Measurements from ENCODE around the gene PRPF19.

PRPF19 gene

DNA sequence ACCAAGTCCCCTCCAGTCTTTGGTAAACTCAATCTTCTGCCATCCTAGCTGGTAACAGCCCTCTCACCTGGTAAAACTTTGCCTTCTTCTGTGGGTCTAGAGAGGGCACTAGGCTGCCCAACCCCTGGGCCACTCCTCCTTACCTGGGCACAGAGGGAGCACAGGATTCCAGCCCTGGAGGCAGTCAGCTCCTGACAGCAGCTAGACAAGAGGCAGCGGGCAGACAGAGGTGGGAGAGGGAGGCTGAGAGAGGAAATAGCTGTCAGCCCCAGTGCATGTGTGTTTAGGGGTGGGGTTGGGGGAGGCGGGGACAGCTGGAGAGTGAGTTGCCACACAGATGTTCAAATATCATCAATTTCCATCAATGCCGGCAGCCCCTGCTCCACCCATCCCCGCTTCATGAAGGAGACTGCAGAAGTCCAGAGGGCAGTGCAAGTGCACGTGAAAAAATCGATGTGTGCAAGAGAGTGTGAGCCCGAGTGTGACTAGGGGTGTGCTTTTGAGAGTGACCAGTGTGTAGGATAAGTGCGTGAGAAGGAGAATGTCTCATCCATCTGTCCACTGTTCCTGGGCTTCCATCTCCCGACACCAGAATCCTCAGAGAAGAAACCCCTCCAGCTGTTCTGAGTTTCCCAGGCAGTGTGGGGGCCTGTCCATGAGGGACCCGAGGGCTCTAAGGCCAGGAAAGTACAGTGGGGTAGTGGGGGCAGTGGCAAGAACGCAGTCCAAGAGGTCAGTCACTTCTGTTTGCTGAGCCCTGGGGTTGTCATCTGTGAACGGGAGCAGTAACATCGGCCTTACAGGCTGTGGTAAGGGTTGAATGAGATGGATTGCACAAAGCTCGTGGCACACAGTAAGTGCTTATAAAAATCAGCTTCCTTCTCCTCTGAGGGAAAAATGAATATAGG lies 50.4 kb downstream of the PRPF19 start, which contains the start of gene PTGDR2:
TSS of gene PTGDR2 (minus strand) at position 225 of the 908 bp plus-strand sequence. CDS start 2,228 bp downstream, outside the sequence.
- no peak within 1 kb of the TSS for H3K4me3 Mint-ChIP-seq
- H3K4me1 Mint-ChIP-seq (ENCODE audit: low read depth) = peaks cover 43% of the 10 kb centered on the region

GRCh38 chr11:60854847-60855725 lies 51.3 kb downstream of the PRPF19 start:
- H3K4me1 Mint-ChIP-seq (ENCODE audit: low read depth) = peaks cover 48% of the 10 kb centered on the region
- no peak overlapping the region for H3K4me3 Mint-ChIP-seq
- H3K36me3 Mint-ChIP-seq (ENCODE audit: low read depth) = peaks cover 31% of the 10 kb centered on the region
- H3K27me3 Mint-ChIP-seq = peaks cover 26% of the 10 kb centered on the region
- intact Hi-C loops (cut with micrococcal nuclease) = no loop called here
- no peaks in the 10 kb centered on the region for H3K9me3 Mint-ChIP-seq
- H3K27ac Mint-ChIP-seq = peak overlapping the region; percentile 7

More for the DNA sequence above, 50.4 kb downstream of the PRPF19 start, which contains the start of gene PTGDR2:
- intact Hi-C loops (cut with micrococcal nuclease) = no loop called here
- H3K9me3 Mint-ChIP-seq = no peaks in the 10 kb centered on the region
- H3K27ac Mint-ChIP-seq = peak within 1 kb of the TSS; percentile 7
- H3K27me3 Mint-ChIP-seq = peaks cover 26% of the 10 kb centered on the region
- peaks cover 22% of the 10 kb centered on the region for H3K36me3 Mint-ChIP-seq (ENCODE audit: low read depth)

GRCh38 chr11:60854140-60854846 lies 52.1 kb downstream of the PRPF19 start:
- Mint-ChIP-seq H3K27me3 (peaks cover 26% of the 10 kb centered on the region), H3K27ac (no peak overlapping the region), H3K9me3 (no peaks in the 10 kb centered on the region), H3K4me1 (ENCODE audit: low read depth) (peaks cover 46% of the 10 kb centered on the region), H3K4me3 (no peak overlapping the region), H3K36me3 (ENCODE audit: low read depth) (peaks cover 39% of the 10 kb centered on the region)
- intact Hi-C loops (cut with micrococcal nuclease) = no loop called here

- intact Hi-C loops (cut with micrococcal nuclease) = no loop called here
- peaks cover 26% of the 10 kb centered on the region for H3K27me3 Mint-ChIP-seq
- H3K9me3 Mint-ChIP-seq = no peaks in the 10 kb centered on the region
- H3K4me1 Mint-ChIP-seq (ENCODE audit: low read depth) = peaks cover 45% of the 10 kb centered on the region
- peaks cover 50% of the 10 kb centered on the region for H3K36me3 Mint-ChIP-seq (ENCODE audit: low read depth)
- no peak overlapping the region for H3K4me3 Mint-ChIP-seq
- no peak overlapping the region for H3K27ac Mint-ChIP-seq
These were observed 53.1 kb downstream of the PRPF19 start for GRCh38 chr11:60852982-60853950.

GRCh38 chr11:60852117-60852981 lies 54.0 kb downstream of the PRPF19 start:
- Mint-ChIP-seq H3K27me3 (peaks cover 26% of the 10 kb centered on the region), H3K27ac (no peak overlapping the region), H3K9me3 (no peaks in the 10 kb centered on the region), H3K4me1 (ENCODE audit: low read depth) (peaks cover 42% of the 10 kb centered on the region), H3K4me3 (no peak overlapping the region), H3K36me3 (ENCODE audit: low read depth) (peaks cover 59% of the 10 kb centered on the region)
- intact Hi-C loops (cut with micrococcal nuclease) = no loop called here

- Mint-ChIP-seq H3K4me3 (no peak overlapping the region), H3K27ac (no peak overlapping the region), H3K9me3 (no peaks in the 10 kb centered on the region), H3K36me3 (ENCODE audit: low read depth) (peaks cover 60% of the 10 kb centered on the region), H3K4me1 (ENCODE audit: low read depth) (peaks cover 42% of the 10 kb centered on the region), H3K27me3 (peaks cover 25% of the 10 kb centered on the region)
- intact Hi-C loops (cut with micrococcal nuclease) = no loop called here
These were observed 54.9 kb downstream of the PRPF19 start for GRCh38 chr11:60851327-60852104.

- Mint-ChIP-seq H3K27ac (no peak overlapping the region), H3K36me3 (ENCODE audit: low read depth) (peaks cover 68% of the 10 kb centered on the region), H3K4me3 (no peak overlapping the region), H3K27me3 (peaks cover 9% of the 10 kb centered on the region), H3K4me1 (ENCODE audit: low read depth) (peaks cover 41% of the 10 kb centered on the region), H3K9me3 (no peaks in the 10 kb centered on the region)
- intact Hi-C loops (cut with micrococcal nuclease) = no loop called here
These were observed 56.5 kb downstream of the PRPF19 start for GRCh38 chr11:60849641-60850520.

GRCh38 chr11:60848714-60849151 lies 57.7 kb downstream of the PRPF19 start:
- H3K4me3 Mint-ChIP-seq = no peak overlapping the region
- no peaks in the 10 kb centered on the region for H3K27me3 Mint-ChIP-seq
- no peaks in the 10 kb centered on the region for H3K9me3 Mint-ChIP-seq
- peaks cover 45% of the 10 kb centered on the region for H3K4me1 Mint-ChIP-seq (ENCODE audit: low read depth)
- peak overlapping the region; percentile 26 for H3K27ac Mint-ChIP-seq
- intact Hi-C loops (cut with micrococcal nuclease) = no loop called here
- H3K36me3 Mint-ChIP-seq (ENCODE audit: low read depth) = peaks cover 76% of the 10 kb centered on the region

DNA sequence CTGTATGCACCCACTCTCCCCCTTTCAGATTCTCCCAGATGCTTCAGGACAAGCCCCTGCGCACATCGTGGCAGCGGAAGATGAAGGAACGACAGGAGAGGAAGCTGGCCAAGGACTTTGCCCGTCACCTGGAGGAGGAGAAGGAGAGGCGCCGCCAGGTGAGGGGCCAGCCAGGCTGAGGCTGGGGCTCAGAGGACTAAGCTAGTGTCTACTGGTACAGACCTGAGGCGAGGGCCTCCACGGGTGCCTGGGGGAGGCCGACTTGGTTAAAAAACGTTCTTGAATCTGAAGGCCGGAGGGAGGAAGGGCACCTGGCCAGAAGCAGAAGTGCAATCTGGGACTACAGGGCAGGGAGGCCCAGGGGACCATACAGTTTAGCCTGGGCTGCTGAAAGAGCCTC lies 58.5 kb downstream of the PRPF19 start:
- Mint-ChIP-seq H3K36me3 (ENCODE audit: low read depth) (peaks cover 69% of the 10 kb centered on the region), H3K27ac (no peak overlapping the region), H3K4me3 (no peak overlapping the region), H3K9me3 (no peaks in the 10 kb centered on the region), H3K4me1 (ENCODE audit: low read depth) (peaks cover 51% of the 10 kb centered on the region), H3K27me3 (no peaks in the 10 kb centered on the region)
- intact Hi-C loops (cut with micrococcal nuclease) = no loop called here

DNA sequence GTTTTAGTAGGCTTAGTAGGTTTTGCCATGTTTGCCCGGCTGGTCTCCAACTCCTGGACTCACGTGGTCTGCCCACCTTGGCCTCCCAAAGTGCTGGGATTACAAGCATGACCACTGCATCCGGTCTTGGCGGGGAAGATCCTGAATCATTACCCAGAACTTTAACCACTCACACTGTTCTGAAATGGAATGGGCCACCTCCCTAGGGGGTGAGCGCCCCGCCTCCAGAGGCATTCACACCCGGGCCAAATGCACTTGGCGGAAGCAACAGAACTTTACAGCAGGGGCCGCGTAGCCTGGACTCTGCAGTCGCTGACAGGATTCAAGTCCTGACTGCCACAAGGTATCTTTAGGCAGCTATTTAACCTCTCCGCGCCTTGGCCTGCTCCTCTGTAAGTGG lies 59.1 kb downstream of the PRPF19 start:
- Mint-ChIP-seq H3K9me3 (no peaks in the 10 kb centered on the region), H3K27ac (no peak overlapping the region), H3K36me3 (ENCODE audit: low read depth) (peaks cover 72% of the 10 kb centered on the region), H3K4me1 (ENCODE audit: low read depth) (peaks cover 57% of the 10 kb centered on the region), H3K4me3 (no peak overlapping the region), H3K27me3 (no peaks in the 10 kb centered on the region)
- intact Hi-C loops (cut with micrococcal nuclease) = no loop called here

GRCh38 chr11:60845338-60845737 lies 61.0 kb downstream of the PRPF19 start:
- Mint-ChIP-seq H3K4me3 (no peak overlapping the region), H3K27me3 (no peaks in the 10 kb centered on the region), H3K9me3 (no peaks in the 10 kb centered on the region), H3K36me3 (ENCODE audit: low read depth) (peaks cover 58% of the 10 kb centered on the region), H3K4me1 (ENCODE audit: low read depth) (peaks cover 62% of the 10 kb centered on the region), H3K27ac (peak overlapping the region; percentile 3)
- intact Hi-C loops (cut with micrococcal nuclease) = no loop called here
